Measurements from ENCODE around the gene OGFOD1.

Gene OGFOD1

GRCh38 chr16:56421313-56421712 lies 30.0 kb upstream of the OGFOD1 start:
- DNase-seq (ENCODE audit: extremely low spot score), result no peak
- CTCF ChIA-PET, result no interaction called here
- POLR2A ChIA-PET, result interaction anchor here (1.0 kb wide), 1 partner anchor 30 kb away, joined by 4 read pairs; the partner anchor contains the start of genes NUDT21 and OGFOD1
- TF ChIP-seq HDGF (IDR thresholded peaks at IDR 0.05; ENCODE audit: borderline replicate concordance), result no peak

GRCh38 chr16:56421976-56422669 lies 29.2 kb upstream of the OGFOD1 start:
- no peak for DNase-seq (ENCODE audit: extremely low spot score)
- ChIA-PET CTCF (no interaction called here), POLR2A (no interaction called here)
- no peak for TF ChIP-seq ARNT (IDR thresholded peaks at IDR 0.05)

DNA sequence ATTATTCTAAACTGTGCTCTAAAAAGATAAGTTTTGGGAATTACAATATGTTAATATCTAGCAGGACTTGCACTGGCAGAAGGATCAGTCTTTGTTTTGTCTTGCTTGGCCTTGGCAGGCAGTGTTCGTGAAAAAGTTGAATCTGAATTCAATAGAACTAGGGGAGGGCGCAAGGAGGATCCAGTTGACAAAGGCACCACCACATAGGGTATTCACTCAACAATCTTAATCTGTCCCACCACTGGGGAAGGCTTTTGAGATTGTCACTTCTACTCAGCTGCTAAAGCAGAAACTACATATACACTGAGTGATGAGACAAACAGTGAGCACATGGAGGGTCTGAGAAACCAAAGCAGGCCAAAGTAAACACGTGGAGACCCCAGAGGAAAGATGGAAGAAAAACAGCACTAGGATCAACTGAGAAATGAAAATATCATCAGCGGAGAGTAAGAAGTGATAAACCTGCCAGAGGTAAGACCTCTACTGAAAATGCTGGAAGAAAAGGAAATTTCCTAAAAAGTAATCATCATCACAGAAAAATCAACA lies 28.4 kb upstream of the OGFOD1 start:
- no peak for TF ChIP-seq ARNT (IDR thresholded peaks at IDR 0.05)
- TF ChIP-seq CTBP1 (IDR thresholded peaks at IDR 0.05; ENCODE audit: borderline replicate concordance), result no peak
- TF ChIP-seq L3MBTL2 (conservative IDR thresholded peaks at IDR 0.05), result 0 out of 2 replicates have a peak, but pooled peaks have one; percentile 10
- POLR2A ChIA-PET, result interaction anchor here (1.5 kb wide), 1 partner anchor 28 kb away, joined by 6 read pairs; the partner anchor contains the start of genes NUDT21 and OGFOD1

GRCh38 chr16:56423584-56424403 lies 27.6 kb upstream of the OGFOD1 start:
- TF ChIP-seq FOXK2 (IDR thresholded peaks at IDR 0.05) (no peak), ZNF384 (IDR thresholded peaks at IDR 0.05) (no peak), HDGF (IDR thresholded peaks at IDR 0.05; ENCODE audit: borderline replicate concordance) (no peak), FOXM1 (IDR thresholded peaks at IDR 0.05; ENCODE audit: borderline replicate concordance) (no peak), BHLHE40 (IDR thresholded peaks at IDR 0.05; ENCODE audit: borderline replicate concordance) (no peak), TARDBP (IDR thresholded peaks at IDR 0.05) (no peak), SUZ12 (IDR thresholded peaks at IDR 0.05) (no peak), SP1 (IDR thresholded peaks at IDR 0.05) (no peak), ARNT (IDR thresholded peaks at IDR 0.05) (no peak), ELF4 (IDR thresholded peaks at IDR 0.05) (no peak), PKNOX1 (IDR thresholded peaks at IDR 0.05) (no peak), NFRKB (IDR thresholded peaks at IDR 0.05) (no peak), LEF1 (IDR thresholded peaks at IDR 0.05; ENCODE audit: borderline replicate concordance) (no peak), L3MBTL2 (conservative IDR thresholded peaks at IDR 0.05) (no peak)
- ChIA-PET CTCF (interaction anchor here (0.8 kb wide), 1 partner anchor 15 kb away, joined by 3 read pairs; no protein-coding TSS in a partner anchor), POLR2A (interaction anchor here (1.5 kb wide), 1 partner anchor 27 kb away, joined by 6 read pairs; the partner anchor contains the start of genes NUDT21 and OGFOD1)
- DNase-seq (ENCODE audit: extremely low spot score), result no peak

More for the DNA sequence above, 28.4 kb upstream of the OGFOD1 start:
- no peak for DNase-seq (ENCODE audit: extremely low spot score)
- CTCF ChIA-PET, result no interaction called here

DNA sequence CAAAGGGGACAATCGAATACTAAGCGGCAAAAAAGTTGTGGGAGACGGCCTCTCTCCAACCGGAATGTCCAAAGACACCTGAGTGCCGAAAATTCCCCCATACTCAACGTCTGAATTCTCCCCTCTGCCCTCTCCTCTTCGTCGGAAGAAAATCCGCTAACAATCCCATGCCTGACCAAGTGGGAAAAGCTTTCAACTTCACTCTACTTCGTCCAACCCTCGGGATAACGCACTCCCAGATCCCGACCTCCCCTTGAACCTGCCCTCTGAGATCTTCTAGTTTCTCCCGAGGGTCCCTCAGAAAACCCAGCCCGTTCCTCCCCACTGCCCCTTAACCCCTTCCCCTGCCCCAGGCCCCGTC lies 27.0 kb upstream of the OGFOD1 start:
- peak; percentile 18 for DNase-seq (ENCODE audit: extremely low spot score)
- TF ChIP-seq PKNOX1 (IDR thresholded peaks at IDR 0.05), result no peak
- no peak for TF ChIP-seq FOXM1 (IDR thresholded peaks at IDR 0.05; ENCODE audit: borderline replicate concordance)
- TF ChIP-seq TARDBP (IDR thresholded peaks at IDR 0.05), result no peak
- no peak for TF ChIP-seq FOXA1 (IDR thresholded peaks at IDR 0.05)
- TF ChIP-seq ARNT (IDR thresholded peaks at IDR 0.05), result no peak
- no peak for TF ChIP-seq ZNF384 (IDR thresholded peaks at IDR 0.05)
- TF ChIP-seq HDGF (IDR thresholded peaks at IDR 0.05; ENCODE audit: borderline replicate concordance), result no peak
- ChIA-PET POLR2A (interaction anchor here (1.5 kb wide), 1 partner anchor 27 kb away, joined by 6 read pairs; the partner anchor contains the start of genes NUDT21 and OGFOD1), CTCF (interaction anchor here (0.8 kb wide), 1 partner anchor 15 kb away, joined by 3 read pairs; no protein-coding TSS in a partner anchor)

GRCh38 chr16:56424791-56425438 lies 26.4 kb upstream of the OGFOD1 start:
- DNase-seq (ENCODE audit: extremely low spot score), result peak; percentile 37
- TF ChIP-seq FOXK2 (IDR thresholded peaks at IDR 0.05) (no peak), CTBP1 (IDR thresholded peaks at IDR 0.05; ENCODE audit: borderline replicate concordance) (no peak), TARDBP (IDR thresholded peaks at IDR 0.05) (no peak), L3MBTL2 (conservative IDR thresholded peaks at IDR 0.05) (no peak), SP1 (IDR thresholded peaks at IDR 0.05) (no peak), ELF4 (IDR thresholded peaks at IDR 0.05) (no peak)
- ChIA-PET POLR2A (no interaction called here), CTCF (interaction anchor here (0.8 kb wide), 1 partner anchor 14 kb away, joined by 3 read pairs; no protein-coding TSS in a partner anchor)

- CTCF ChIA-PET, result no interaction called here
- DNase-seq (ENCODE audit: extremely low spot score), result peak; percentile 85
- POLR2A ChIA-PET, result no interaction called here
- TF ChIP-seq FOXM1 (IDR thresholded peaks at IDR 0.05; ENCODE audit: borderline replicate concordance) (peak; percentile 56), HDGF (IDR thresholded peaks at IDR 0.05; ENCODE audit: borderline replicate concordance) (no peak), ARNT (IDR thresholded peaks at IDR 0.05) (0 out of 2 replicates have a peak, but pooled peaks have one; percentile 40)
These were observed 25.9 kb upstream of the OGFOD1 start, which contains the start of gene AMFR for GRCh38 chr16:56425439-56425832. Gene AMFR, minus strand, starts transcription at chr16:56425545. Its CDS starts 218 bp downstream, at chr16:56425327.

Data from HEK293T (cell line).